Fibroblast of villous mesenchyme (primary cell): ENCODE measurements around the gene IRAK2. TPM values are rescaled to one million over a fixed set of nuclear protein-coding genes. Genes with fewer than 3 reads are reported as not detected.

Experiments used
- DNase-seq: peaks from one replicate; pipeline ENCODE4 v3.0.0-alpha.2; 2010; ENCODE audit warnings: low read depth
- H3K4me3 ChIP-seq: 2 replicates; pipeline ENCODE4 v1.5.1; 2011; ENCODE audit warnings: low read depth, mild to moderate bottlenecking, low read length
- CTCF ChIP-seq: IDR thresholded peaks from 2 replicates; pipeline ENCODE4 v1.5.1; 2012; ENCODE audit warnings: low read depth, mild to moderate bottlenecking, low read length; ENCODE audit not compliant: insufficient read depth
- total RNA-seq: library from RNA; depleted of rRNA; stranded (reverse); fragments of >200 nt; gene quantifications from 2 replicates; pipeline ENCODE4 v1.2.3, GENCODE V29; 2012

Gene IRAK2
- total RNA-seq, 1 donor, result 8.2 TPM

GRCh38 chr3:10277115-10277625 lies 112.5 kb downstream of the IRAK2 start:
- H3K4me3 ChIP-seq, result no peak overlapping the region
- DNase-seq, result no peak
- TF ChIP-seq CTCF, result no peak

- DNase-seq, result no peak
Observed at GRCh38 chr3:10278501-10278900, 113.8 kb downstream of the IRAK2 start.

GRCh38 chr3:10279384-10280176 lies 114.9 kb downstream of the IRAK2 start:
- no peak for DNase-seq
- no peak overlapping the region for H3K4me3 ChIP-seq
- TF ChIP-seq CTCF, result no peak

More at GRCh38 chr3:10278501-10278900, 113.8 kb downstream of the IRAK2 start:
- no peak overlapping the region for H3K4me3 ChIP-seq
- TF ChIP-seq CTCF, result no peak

- TF ChIP-seq CTCF, result peak; percentile 15
- no peak for DNase-seq
- H3K4me3 ChIP-seq, result no peak overlapping the region
Observed at GRCh38 chr3:10280177-10280529, 115.4 kb downstream of the IRAK2 start.

GRCh38 chr3:10280571-10280970 lies 115.9 kb downstream of the IRAK2 start:
- no peak for TF ChIP-seq CTCF
- H3K4me3 ChIP-seq, result no peak overlapping the region
- no peak for DNase-seq

- no peak overlapping the region for H3K4me3 ChIP-seq
- DNase-seq, result no peak
- no peak for TF ChIP-seq CTCF
Observed at GRCh38 chr3:10281951-10282350, 117.2 kb downstream of the IRAK2 start.
